WTC11 (cell line): Measurements from ENCODE around the gene ADCY1. TPM values are rescaled to one million over a fixed set of nuclear protein-coding genes. Genes with fewer than 3 reads are reported as not detected.

Source experiments
- ATAC-seq: fragments of 200-7000 bp; cut with Tn5 transposase; 2 replicates; pipeline ENCODE4 v1.10.0; 2021; ENCODE audit warnings: mild to moderate bottlenecking, moderate library complexity
- Bru-seq: library from RNA; stranded (reverse); fragments of 400-500 nt; gene quantifications from one replicate; lab custom pipeline; 2021; lab: Mats Ljungman, UMichigan
- CTCF ChIA-PET: fragments of 300-600 bp; sonication (Branson Sonifier 250); formaldehyde crosslinking; loops from one replicate; lab custom pipeline; 2021; ENCODE audit warnings: antibody characterized with exemption; lab: Charles Lee
- POLR2A ChIA-PET: fragments of 350-600 bp; sonication (Branson Sonifier 250); formaldehyde crosslinking; loops from one replicate; lab custom pipeline; 2021; ENCODE audit warnings: antibody characterized with exemption; lab: Charles Lee
- DNase-seq: peaks from one replicate; pipeline ENCODE4 v3.0.0; 2021; ENCODE audit warnings: low spot score
- H3K27ac Mint-ChIP-seq: 2 replicates; pipeline ENCODE4 v1.8.0; 2021; ENCODE audit warnings: mixed read lengths
- H3K27me3 Mint-ChIP-seq: 2 replicates; pipeline ENCODE4 v1.8.0; 2021; ENCODE audit warnings: low read depth, mild to moderate bottlenecking, moderate library complexity, mixed read lengths
- H3K36me3 Mint-ChIP-seq: 2 replicates; pipeline ENCODE4 v1.8.0; 2021; ENCODE audit warnings: mixed read lengths
- H3K4me1 Mint-ChIP-seq: 2 replicates; pipeline ENCODE4 v1.8.0; 2022; ENCODE audit warnings: mixed read lengths
- H3K4me3 Mint-ChIP-seq: 2 replicates; pipeline ENCODE4 v1.8.0; 2021; ENCODE audit warnings: mild to moderate bottlenecking, moderate library complexity, mixed read lengths
- H3K9me3 Mint-ChIP-seq: 2 replicates; pipeline ENCODE4 v1.8.0; 2021; ENCODE audit warnings: mixed read lengths
- ATF2 ChIP-seq: sonication (generic); formaldehyde crosslinking; IDR thresholded peaks from 2 replicates; pipeline ENCODE4 v1.8.1; 2022; ENCODE audit warnings: low read depth, missing genetic modification reagents, borderline replicate concordance
- FOXJ3 ChIP-seq: sonication (generic); formaldehyde crosslinking; IDR thresholded peaks from 2 replicates; pipeline ENCODE4 v1.9.0; 2021; ENCODE audit warnings: missing genetic modification reagents, mild to moderate bottlenecking, borderline replicate concordance
- GABPB1 ChIP-seq: sonication (generic); formaldehyde crosslinking; IDR thresholded peaks from 2 replicates; pipeline ENCODE4 v1.8.1; 2023; ENCODE audit warnings: mild to moderate bottlenecking, missing genetic modification reagents
- HMGXB4 ChIP-seq: sonication (generic); formaldehyde crosslinking; IDR thresholded peaks from 2 replicates; pipeline ENCODE4 v1.8.1; 2023; ENCODE audit warnings: mild to moderate bottlenecking, moderate library complexity, missing genetic modification reagents
- JAZF1 ChIP-seq: fragments of 250-450 bp; sonication (Bioruptor Pico); IDR thresholded peaks from 2 replicates; pipeline ENCODE4 v1.9.0; 2021; ENCODE audit warnings: moderate library complexity, mild to moderate bottlenecking, inconsistent platforms
- KAT7 ChIP-seq: sonication (generic); formaldehyde crosslinking; IDR thresholded peaks from 2 replicates; pipeline ENCODE4 v1.8.1; 2023; ENCODE audit warnings: missing genetic modification reagents, mild to moderate bottlenecking, borderline replicate concordance
- MAX ChIP-seq: sonication (generic); formaldehyde crosslinking; IDR thresholded peaks from 2 replicates; pipeline ENCODE4 v1.8.0; 2022; ENCODE audit warnings: mild to moderate bottlenecking, missing genetic modification reagents
- NFE2L1 ChIP-seq: sonication (generic); formaldehyde crosslinking; IDR thresholded peaks from 2 replicates; pipeline ENCODE4 v1.8.1; 2023; ENCODE audit warnings: missing genetic modification reagents
- NR2C2 ChIP-seq: sonication (generic); formaldehyde crosslinking; IDR thresholded peaks from 2 replicates; pipeline ENCODE4 v1.8.0; 2022; ENCODE audit warnings: mild to moderate bottlenecking, missing genetic modification reagents
- PRDM15 ChIP-seq: sonication (generic); formaldehyde crosslinking; IDR thresholded peaks from 2 replicates; pipeline ENCODE4 v1.8.0; 2022; ENCODE audit warnings: missing genetic modification reagents
- SMAD3 ChIP-seq: sonication (generic); formaldehyde crosslinking; IDR thresholded peaks from 2 replicates; pipeline ENCODE4 v1.8.0; 2022; ENCODE audit warnings: missing genetic modification reagents, mild to moderate bottlenecking, borderline replicate concordance
- SP1 ChIP-seq: sonication (generic); formaldehyde crosslinking; conservative IDR thresholded peaks from 2 replicates; pipeline ENCODE4 v1.8.1; 2022; ENCODE audit warnings: missing genetic modification reagents
- TP53 ChIP-seq: sonication (generic); formaldehyde crosslinking; IDR thresholded peaks from 2 replicates; pipeline ENCODE4 v1.8.1; 2023; ENCODE audit warnings: mild to moderate bottlenecking, missing genetic modification reagents
- ZNF138 ChIP-seq: sonication (generic); formaldehyde crosslinking; conservative IDR thresholded peaks from 2 replicates; pipeline ENCODE4 v1.8.1; 2022; ENCODE audit warnings: mild to moderate bottlenecking, moderate library complexity, missing genetic modification reagents
- ZNF219 ChIP-seq: sonication (generic); formaldehyde crosslinking; IDR thresholded peaks from 2 replicates; pipeline ENCODE4 v1.8.0; 2023; ENCODE audit warnings: missing genetic modification reagents, mild to moderate bottlenecking, borderline replicate concordance
- ZNF317 ChIP-seq: sonication (generic); formaldehyde crosslinking; IDR thresholded peaks from 2 replicates; pipeline ENCODE4 v1.8.1; 2023; ENCODE audit warnings: low read depth, mild to moderate bottlenecking, moderate library complexity, missing genetic modification reagents, borderline replicate concordance
- long read RNA-seq, 3 experiments: library from RNA in 1 of 3; library from capped mRNA in 1 of 3; library from polyadenylated mRNA in 1 of 3; unstranded in 2 of 3; stranded (forward) in 1 of 3; transcript quantifications; one replicate each; pipeline ENCODE4 v2.0.0, GENCODE V29; 2021
- total RNA-seq: library from RNA; stranded (reverse); gene quantifications from 3 replicates; pipeline ENCODE4 v1.2.3, GENCODE V29; 2021
- TF ChIP-seq, protein P1 (sequence below): sonication (generic); formaldehyde crosslinking; IDR thresholded peaks from 2 replicates; pipeline ENCODE4 v1.8.0; 2023; ENCODE audit warnings: mild to moderate bottlenecking, missing genetic modification reagents
- TF ChIP-seq, protein P2 (sequence below): sonication (generic); formaldehyde crosslinking; IDR thresholded peaks from 2 replicates; pipeline ENCODE4 v1.8.1; 2023; ENCODE audit warnings: mild to moderate bottlenecking, missing genetic modification reagents, moderate library complexity

The ADCY1 gene
- total RNA-seq, result 25.6 to 29.0 TPM (median 26.4 TPM) in 3 replicates
- Bru-seq, nascent RNA, result percentile 60 among the genes with signal in this experiment
- long read RNA-seq, experiment 1, full-length matches to known transcripts, result 22 of 92 reads
- long read RNA-seq, experiment 1, partial matches to known transcripts, result 14 of 92 reads
- long read RNA-seq, experiment 1, other reads (novel, unspliced or antisense), result 56 of 92 reads
- long read RNA-seq, experiment 2, partial matches to known transcripts, result 2 of 27 reads
- long read RNA-seq, experiment 2, other reads (novel, unspliced or antisense), result 24 of 27 reads
- long read RNA-seq, experiment 3, result 0 reads

DNA sequence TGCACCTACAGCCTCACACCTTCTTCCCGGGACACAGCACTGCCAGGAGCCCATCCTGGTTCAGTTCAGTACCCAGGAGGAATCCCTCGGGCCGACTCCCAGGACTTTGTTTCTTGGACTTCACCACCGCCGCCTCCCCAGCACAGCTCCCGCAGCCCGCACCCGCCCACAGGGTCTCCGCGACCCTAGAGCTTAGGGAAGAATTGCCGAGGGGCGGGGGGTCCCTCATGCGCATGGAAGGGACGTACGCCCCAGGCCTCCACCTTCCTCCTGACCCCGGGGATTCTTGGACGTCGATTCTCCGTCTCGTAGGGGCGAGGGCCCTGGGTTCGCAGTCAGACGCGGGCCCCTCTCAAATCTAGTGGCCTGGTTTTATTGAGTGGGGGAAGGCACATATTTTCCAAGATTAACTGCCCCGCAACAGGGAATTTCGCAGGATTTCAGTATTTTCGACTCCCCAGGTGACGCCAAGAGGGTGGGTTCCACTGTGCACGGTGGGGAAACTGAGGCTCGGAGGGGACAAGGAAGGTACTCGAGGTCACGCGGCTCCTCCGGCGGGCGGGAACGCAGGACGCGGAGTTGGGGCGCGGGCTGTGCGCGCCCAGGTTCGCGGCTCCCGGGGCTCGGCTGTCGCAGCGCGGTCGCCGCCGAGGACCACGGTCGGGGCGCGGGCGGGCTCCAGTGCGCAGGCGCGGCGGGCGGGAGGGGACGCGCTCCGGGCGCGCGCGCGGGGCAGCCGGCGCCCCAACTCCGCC lies at the start of gene ADCY1:
ADCY1 (plus strand) TSS at position 708 of the 755 bp plus-strand sequence. CDS start 176 bp downstream, outside the sequence.
- no peak within 1 kb of the TSS for H3K27ac Mint-ChIP-seq
- DNase-seq (peak; percentile 53), ATAC-seq (peak; percentile 25)
- CTCF ChIA-PET, result interaction anchor here (0.7 to 2.9 kb wide), 4 partner anchors 9 to 344 kb away, joined by 4 to 10 read pairs (median 4); no protein-coding TSS in a partner anchor
- peaks cover 42% of the 10 kb centered on the region for H3K4me1 Mint-ChIP-seq
- H3K4me3 Mint-ChIP-seq, result peak within 1 kb of the TSS; percentile 81
- H3K36me3 Mint-ChIP-seq, result no peaks in the 10 kb centered on the region
- POLR2A ChIA-PET, result no interaction called here
- H3K27me3 Mint-ChIP-seq, result peaks cover 48% of the 10 kb centered on the region
- H3K9me3 Mint-ChIP-seq, result peaks cover 13% of the 10 kb centered on the region
- TF ChIP-seq MAX (CRISPR knock-in tag), result peak; percentile 24; the same call in 1 of the 2 replicates
- no peak for TF ChIP-seq PRDM15 (CRISPR knock-in tag)
- TF ChIP-seq SMAD3 (CRISPR knock-in tag), result no peak
- TF ChIP-seq TP53 (CRISPR knock-in tag), result 0 out of 2 replicates have a peak, but pooled peaks have one; percentile 2
- no peak for TF ChIP-seq ATF2 (CRISPR knock-in tag)
- 0 out of 2 replicates have a peak, but pooled peaks have one; percentile 44 for TF ChIP-seq HMGXB4 (CRISPR knock-in tag)
- TF ChIP-seq, protein P1, sequence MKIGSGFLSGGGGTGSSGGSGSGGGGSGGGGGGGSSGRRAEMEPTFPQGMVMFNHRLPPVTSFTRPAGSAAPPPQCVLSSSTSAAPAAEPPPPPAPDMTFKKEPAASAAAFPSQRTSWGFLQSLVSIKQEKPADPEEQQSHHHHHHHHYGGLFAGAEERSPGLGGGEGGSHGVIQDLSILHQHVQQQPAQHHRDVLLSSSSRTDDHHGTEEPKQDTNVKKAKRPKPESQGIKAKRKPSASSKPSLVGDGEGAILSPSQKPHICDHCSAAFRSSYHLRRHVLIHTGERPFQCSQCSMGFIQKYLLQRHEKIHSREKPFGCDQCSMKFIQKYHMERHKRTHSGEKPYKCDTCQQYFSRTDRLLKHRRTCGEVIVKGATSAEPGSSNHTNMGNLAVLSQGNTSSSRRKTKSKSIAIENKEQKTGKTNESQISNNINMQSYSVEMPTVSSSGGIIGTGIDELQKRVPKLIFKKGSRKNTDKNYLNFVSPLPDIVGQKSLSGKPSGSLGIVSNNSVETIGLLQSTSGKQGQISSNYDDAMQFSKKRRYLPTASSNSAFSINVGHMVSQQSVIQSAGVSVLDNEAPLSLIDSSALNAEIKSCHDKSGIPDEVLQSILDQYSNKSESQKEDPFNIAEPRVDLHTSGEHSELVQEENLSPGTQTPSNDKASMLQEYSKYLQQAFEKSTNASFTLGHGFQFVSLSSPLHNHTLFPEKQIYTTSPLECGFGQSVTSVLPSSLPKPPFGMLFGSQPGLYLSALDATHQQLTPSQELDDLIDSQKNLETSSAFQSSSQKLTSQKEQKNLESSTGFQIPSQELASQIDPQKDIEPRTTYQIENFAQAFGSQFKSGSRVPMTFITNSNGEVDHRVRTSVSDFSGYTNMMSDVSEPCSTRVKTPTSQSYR (CRISPR knock-in tag), result no peak
- TF ChIP-seq KAT7 (CRISPR knock-in tag), result no peak
- TF ChIP-seq JAZF1, result no peak
- TF ChIP-seq SP1 (CRISPR knock-in tag), result 0 out of 2 replicates have a peak, but pooled peaks have one; percentile 7
- TF ChIP-seq ZNF219 (CRISPR knock-in tag), result no peak
- TF ChIP-seq ZNF317 (CRISPR knock-in tag), result no peak
- no peak for TF ChIP-seq ZNF138 (CRISPR knock-in tag)
- TF ChIP-seq, protein P2, sequence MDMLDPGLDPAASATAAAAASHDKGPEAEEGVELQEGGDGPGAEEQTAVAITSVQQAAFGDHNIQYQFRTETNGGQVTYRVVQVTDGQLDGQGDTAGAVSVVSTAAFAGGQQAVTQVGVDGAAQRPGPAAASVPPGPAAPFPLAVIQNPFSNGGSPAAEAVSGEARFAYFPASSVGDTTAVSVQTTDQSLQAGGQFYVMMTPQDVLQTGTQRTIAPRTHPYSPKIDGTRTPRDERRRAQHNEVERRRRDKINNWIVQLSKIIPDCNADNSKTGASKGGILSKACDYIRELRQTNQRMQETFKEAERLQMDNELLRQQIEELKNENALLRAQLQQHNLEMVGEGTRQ, result no peak
- TF ChIP-seq NFE2L1 (CRISPR knock-in tag), result no peak
- no peak for TF ChIP-seq FOXJ3
- TF ChIP-seq GABPB1 (CRISPR knock-in tag), result no peak
- TF ChIP-seq NR2C2 (CRISPR knock-in tag), result no peak
- TF ChIP-seq, all 79 proteins: peak for 4
